Stomach (tissue), 4 donors: ENCODE results near the gene TANGO6.

Experiments used
- CTCF ChIP-seq, 7 experiments: fragments of 450-650 bp in 4 of 7; fragments of 200-600 bp in 3 of 7; sonication (generic) in 3 of 7; IDR thresholded peaks; one replicate each; pipeline ENCODE4 v1.5.1; 2016 to 2019; ENCODE audit warnings: antibody characterized with exemption in 7 of 7, control low read depth in 2 of 7, mild to moderate bottlenecking in 1 of 7
- EP300 ChIP-seq: sonication (generic); formaldehyde crosslinking; IDR thresholded peaks from one replicate; pipeline ENCODE4 v1.6.1; 2017; ENCODE audit warnings: antibody characterized with exemption
- POLR2A ChIP-seq, 4 donors: fragments of 450-650 bp; IDR thresholded peaks; one replicate each; pipeline ENCODE4 v1.6.1; 2016; ENCODE audit warnings: antibody characterized with exemption in 4 of 4, control low read depth in 2 of 4, mild to moderate bottlenecking in 1 of 4, moderate library complexity in 1 of 4
- POLR2AphosphoS5 ChIP-seq, 3 donors: sonication (generic); formaldehyde crosslinking; IDR thresholded peaks; one replicate each; pipeline ENCODE4 v1.6.1; 2016; ENCODE audit warnings: antibody characterized with exemption in 3 of 3

GRCh38 chr16:68936736-68937631 lies 93.7 kb downstream of the TANGO6 start:
- TF ChIP-seq CTCF (IDR thresholded peaks at IDR 0.05) (no peak), POLR2A (IDR thresholded peaks at IDR 0.05) (no peak), EP300 (no peak), POLR2AphosphoS5 (IDR thresholded peaks at IDR 0.05) (no peak)
